ENCODE data around the gene ERGIC3. TPM values are rescaled to one million over a fixed set of nuclear protein-coding genes. Genes with fewer than 3 reads are reported as not detected.

Gene ERGIC3
- total and polyA plus RNA-seq, 10 of the 15 experiments (the other 5 are each of a cell fraction or from before 2014, with no cell fraction given): 90.4 to 210 (median 139) TPM

DNA sequence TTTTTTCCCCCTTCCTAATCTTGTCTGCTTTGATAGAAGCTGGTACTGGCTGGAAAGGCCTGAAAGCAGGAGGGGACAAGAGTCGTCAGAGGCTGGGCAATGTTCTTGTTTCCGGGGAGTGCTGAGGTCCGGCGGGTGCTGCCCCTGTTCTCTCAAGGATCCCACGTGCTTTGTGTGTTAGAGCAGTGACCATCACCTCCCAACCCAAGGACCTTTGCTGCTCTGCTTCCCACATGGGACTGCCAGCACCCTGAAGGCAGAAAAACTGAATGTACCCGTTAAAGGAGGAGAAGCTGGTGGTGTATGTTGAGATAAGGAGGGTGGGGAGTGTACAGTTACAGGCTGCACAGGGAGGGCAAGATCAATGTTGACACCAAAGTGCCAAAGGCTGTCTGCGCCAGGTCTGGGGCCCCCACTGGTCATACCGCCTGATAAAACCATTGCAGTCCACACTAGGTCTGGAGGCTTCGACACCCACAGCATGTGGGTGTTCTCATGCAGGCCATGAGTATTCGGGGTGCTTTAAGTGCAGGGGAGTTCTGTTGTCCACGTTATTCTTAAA is 27.4 kb upstream of the ERGIC3 start:
- ChIA-PET POLR2A (no interaction called here), SMC1A (ENCODE audit: uncharacterized antibody, unreplicated experiment) (interaction anchor here (0.6 kb wide), 1 partner anchor 124 kb away, joined by 3 read pairs; no protein-coding TSS in a partner anchor), RAD21 (ENCODE audit: unreplicated experiment) (no interaction called here), CTCF (interaction anchor here (0.9 kb wide), 1 partner anchor 467 kb away, joined by 3 read pairs; no protein-coding TSS in a partner anchor)
- Histone ChIP-seq H4K20me1 (ENCODE audit: control insufficient read depth, insufficient read depth) (no peaks in the 10 kb centered on the region), H3K27me3 (replicated peaks in 1 of 2; ENCODE audit: control insufficient read depth in 2 of 2, insufficient read depth in 2 of 2, low read length in 1 of 2) (no peaks in the 10 kb centered on the region), H2AFZ (ENCODE audit: control insufficient read depth, low read depth, low read length) (no peak overlapping the region), H3K4me3 (no peak overlapping the region), H3K9ac (ENCODE audit: control insufficient read depth, insufficient read depth, low read length) (no peak overlapping the region), H3K4me1 (ENCODE audit: control insufficient read depth, insufficient read depth, low read length) (no peaks in the 10 kb centered on the region), H3K27ac (ENCODE audit: control insufficient read depth, insufficient read depth) (no peak overlapping the region), H3K9me3 (replicated peaks; ENCODE audit: control insufficient read depth, insufficient read depth, low read length) (no peaks in the 10 kb centered on the region), H3K4me2 (ENCODE audit: control insufficient read depth, insufficient read depth) (no peak overlapping the region), H3K79me2 (ENCODE audit: control insufficient read depth, insufficient read depth, low read length) (no peaks in the 10 kb centered on the region), H3K36me3 (ENCODE audit: control insufficient read depth in 2 of 2, insufficient read depth in 2 of 2, low read length in 1 of 2) (peaks cover 10 to 12% of the 10 kb centered on the region in 2 experiments)
- BruUV-seq (replicated peaks): no TSS peak
- TF ChIP-seq BMI1 (IDR thresholded peaks at IDR 0.05; ENCODE audit: borderline replicate concordance) (no peak), JUND (IDR thresholded peaks at IDR 0.05; ENCODE audit: low read depth, low read length) (no peak), RFX5 (IDR thresholded peaks at IDR 0.05; ENCODE audit: low read depth, low read length) (no peak), SMAD5 (IDR thresholded peaks at IDR 0.05; ENCODE audit: low read depth) (no peak), MXI1 (IDR thresholded peaks at IDR 0.05; ENCODE audit: low read depth, low read length) (no peak), ASH2L (IDR thresholded peaks at IDR 0.05; ENCODE audit: borderline replicate concordance, low read depth) (no peak), YBX1 (IDR thresholded peaks at IDR 0.05) (no peak)
- TF ChIP-seq, protein P1, sequence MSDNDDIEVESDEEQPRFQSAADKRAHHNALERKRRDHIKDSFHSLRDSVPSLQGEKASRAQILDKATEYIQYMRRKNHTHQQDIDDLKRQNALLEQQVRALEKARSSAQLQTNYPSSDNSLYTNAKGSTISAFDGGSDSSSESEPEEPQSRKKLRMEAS (IDR thresholded peaks at IDR 0.05; ENCODE audit: low read depth, low read length): no peak
- TF ChIP-seq, protein P2, sequence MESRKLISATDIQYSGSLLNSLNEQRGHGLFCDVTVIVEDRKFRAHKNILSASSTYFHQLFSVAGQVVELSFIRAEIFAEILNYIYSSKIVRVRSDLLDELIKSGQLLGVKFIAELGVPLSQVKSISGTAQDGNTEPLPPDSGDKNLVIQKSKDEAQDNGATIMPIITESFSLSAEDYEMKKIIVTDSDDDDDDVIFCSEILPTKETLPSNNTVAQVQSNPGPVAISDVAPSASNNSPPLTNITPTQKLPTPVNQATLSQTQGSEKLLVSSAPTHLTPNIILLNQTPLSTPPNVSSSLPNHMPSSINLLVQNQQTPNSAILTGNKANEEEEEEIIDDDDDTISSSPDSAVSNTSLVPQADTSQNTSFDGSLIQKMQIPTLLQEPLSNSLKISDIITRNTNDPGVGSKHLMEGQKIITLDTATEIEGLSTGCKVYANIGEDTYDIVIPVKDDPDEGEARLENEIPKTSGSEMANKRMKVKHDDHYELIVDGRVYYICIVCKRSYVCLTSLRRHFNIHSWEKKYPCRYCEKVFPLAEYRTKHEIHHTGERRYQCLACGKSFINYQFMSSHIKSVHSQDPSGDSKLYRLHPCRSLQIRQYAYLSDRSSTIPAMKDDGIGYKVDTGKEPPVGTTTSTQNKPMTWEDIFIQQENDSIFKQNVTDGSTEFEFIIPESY (IDR thresholded peaks at IDR 0.05): no peak
- TF ChIP-seq, protein P3, sequence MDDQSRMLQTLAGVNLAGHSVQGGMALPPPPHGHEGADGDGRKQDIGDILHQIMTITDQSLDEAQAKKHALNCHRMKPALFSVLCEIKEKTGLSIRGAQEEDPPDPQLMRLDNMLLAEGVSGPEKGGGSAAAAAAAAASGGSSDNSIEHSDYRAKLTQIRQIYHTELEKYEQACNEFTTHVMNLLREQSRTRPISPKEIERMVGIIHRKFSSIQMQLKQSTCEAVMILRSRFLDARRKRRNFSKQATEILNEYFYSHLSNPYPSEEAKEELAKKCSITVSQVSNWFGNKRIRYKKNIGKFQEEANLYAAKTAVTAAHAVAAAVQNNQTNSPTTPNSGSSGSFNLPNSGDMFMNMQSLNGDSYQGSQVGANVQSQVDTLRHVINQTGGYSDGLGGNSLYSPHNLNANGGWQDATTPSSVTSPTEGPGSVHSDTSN (IDR thresholded peaks at IDR 0.05; ENCODE audit: insufficient replicate concordance, low read depth, low read length): no peak
- in situ Hi-C loops (cut with MboI) (no loop called here), intact Hi-C loops (cut with micrococcal nuclease; ENCODE audit: unreplicated experiment) (no loop called here)
- no peak for FAIRE-seq
- WGBS (ENCODE audit: insufficient coverage, insufficient replicate concordance, low lambda C conversion rate, missing lambda C conversion rate): 89% methylated on average over 11 of the region's 11 CpGs
- ATAC-seq: no peak
- no peak for DNase-seq (ENCODE audit: low read depth, low spot score)

Data from GM12878 (cell line).